ENCODE data around the gene MEGF9. TPM values are rescaled to one million over a fixed set of nuclear protein-coding genes. Genes with fewer than 3 reads are reported as not detected.

Gene MEGF9
- total RNA-seq, 1 donor from 2014 or later = 20.6 TPM

GRCh38 chr9:120627073-120627472 lies 87.2 kb downstream of the MEGF9 start:
- H3K36me3 Mint-ChIP-seq (ENCODE audit: low read depth) = peaks cover 2% of the 10 kb centered on the region

DNA sequence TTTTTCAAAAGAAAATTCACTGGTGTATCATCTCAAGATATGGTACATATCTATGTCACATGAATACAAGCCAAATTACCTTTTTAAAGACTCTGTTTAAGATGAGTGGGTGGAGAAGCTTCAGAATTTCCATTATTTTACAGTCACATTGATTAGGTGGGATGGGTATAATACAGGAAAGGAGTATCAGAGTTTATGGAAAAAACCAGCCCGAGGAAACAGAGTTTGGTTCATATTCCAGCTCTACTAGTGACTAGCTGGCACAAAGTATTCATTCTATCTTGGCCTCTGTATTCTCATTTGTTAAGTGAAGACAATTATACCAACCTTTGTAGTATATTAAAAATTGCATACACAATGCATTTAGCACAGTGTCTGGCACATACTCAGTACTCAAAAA lies 87.8 kb downstream of the MEGF9 start:
- DNase-seq (ENCODE audit: low spot score) = no peak
- H3K4me1 Mint-ChIP-seq (ENCODE audit: low read depth) = peaks cover 19% of the 10 kb centered on the region
- no peak for TF ChIP-seq CTCF (IDR thresholded peaks at IDR 0.05)
- no peaks in the 10 kb centered on the region for H3K27me3 Mint-ChIP-seq (ENCODE audit: low read depth)
- H3K9me3 Mint-ChIP-seq (ENCODE audit: low read depth) = no peaks in the 10 kb centered on the region
- H3K4me3 Mint-ChIP-seq (ENCODE audit: unreplicated experiment) = no peak overlapping the region
- H3K27ac Mint-ChIP-seq (ENCODE audit: unreplicated experiment) = no peak overlapping the region
- peaks cover 2% of the 10 kb centered on the region for H3K36me3 Mint-ChIP-seq (ENCODE audit: low read depth)

More at GRCh38 chr9:120627073-120627472, 87.2 kb downstream of the MEGF9 start:
- H3K27me3 Mint-ChIP-seq (ENCODE audit: low read depth) = no peaks in the 10 kb centered on the region
- TF ChIP-seq CTCF (IDR thresholded peaks at IDR 0.05) = no peak
- DNase-seq (ENCODE audit: low spot score) = no peak
- peaks cover 19% of the 10 kb centered on the region for H3K4me1 Mint-ChIP-seq (ENCODE audit: low read depth)
- no peak overlapping the region for H3K27ac Mint-ChIP-seq (ENCODE audit: unreplicated experiment)
- H3K9me3 Mint-ChIP-seq (ENCODE audit: low read depth) = no peaks in the 10 kb centered on the region
- no peak overlapping the region for H3K4me3 Mint-ChIP-seq (ENCODE audit: unreplicated experiment)

DNA sequence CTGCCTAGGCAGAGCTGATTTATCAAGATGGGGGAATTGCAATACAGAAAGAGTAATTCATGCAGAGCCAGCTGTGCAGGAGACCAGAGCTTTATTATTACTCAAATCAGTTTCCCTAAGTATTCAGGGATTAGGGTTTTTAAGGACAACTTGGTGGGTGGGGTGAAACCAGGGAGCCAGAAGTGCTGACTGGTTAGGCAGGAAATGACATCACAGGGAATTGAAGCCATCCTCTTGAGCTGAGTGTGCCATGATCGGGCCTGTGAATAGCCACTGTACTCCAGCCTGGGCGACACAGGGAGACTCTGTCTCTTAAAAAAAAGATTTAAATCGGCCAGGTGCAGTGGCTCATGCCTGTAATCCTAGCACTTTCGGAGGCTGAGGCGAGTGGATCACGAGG lies 89.0 kb downstream of the MEGF9 start:
- Mint-ChIP-seq H3K9me3 (ENCODE audit: low read depth) (no peaks in the 10 kb centered on the region), H3K27ac (ENCODE audit: unreplicated experiment) (peak overlapping the region; percentile 61), H3K4me3 (ENCODE audit: unreplicated experiment) (no peak overlapping the region), H3K36me3 (ENCODE audit: low read depth) (peaks cover 2% of the 10 kb centered on the region), H3K27me3 (ENCODE audit: low read depth) (no peaks in the 10 kb centered on the region), H3K4me1 (ENCODE audit: low read depth) (peaks cover 23% of the 10 kb centered on the region)
- TF ChIP-seq CTCF (IDR thresholded peaks at IDR 0.05) = no peak
- DNase-seq (ENCODE audit: low spot score) = no peak

DNA sequence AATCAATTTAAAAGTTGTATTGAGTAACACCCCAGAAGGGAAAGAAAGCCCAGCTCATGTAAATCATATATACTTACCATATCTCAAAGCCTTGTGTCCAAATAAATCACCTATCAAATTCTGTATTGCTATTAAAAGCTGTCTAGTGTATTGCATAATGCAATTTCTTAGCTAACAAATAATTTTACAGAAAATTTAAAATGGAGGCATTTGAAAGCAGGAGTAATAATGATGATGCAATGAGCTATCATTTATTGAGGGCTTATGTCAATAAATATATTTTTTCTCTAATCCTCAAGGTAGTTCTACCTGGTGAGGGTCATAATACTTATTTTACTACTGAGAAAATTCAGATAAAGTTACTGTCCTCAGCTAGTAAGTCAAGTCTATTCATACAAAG lies 91.5 kb downstream of the MEGF9 start:
- Mint-ChIP-seq H3K36me3 (ENCODE audit: low read depth) (peaks cover 2% of the 10 kb centered on the region), H3K27me3 (ENCODE audit: low read depth) (no peaks in the 10 kb centered on the region), H3K27ac (ENCODE audit: unreplicated experiment) (no peak overlapping the region), H3K9me3 (ENCODE audit: low read depth) (no peaks in the 10 kb centered on the region), H3K4me3 (ENCODE audit: unreplicated experiment) (no peak overlapping the region), H3K4me1 (ENCODE audit: low read depth) (peaks cover 20% of the 10 kb centered on the region)
- no peak for TF ChIP-seq CTCF (IDR thresholded peaks at IDR 0.05)
- no peak for DNase-seq (ENCODE audit: low spot score)

DNA sequence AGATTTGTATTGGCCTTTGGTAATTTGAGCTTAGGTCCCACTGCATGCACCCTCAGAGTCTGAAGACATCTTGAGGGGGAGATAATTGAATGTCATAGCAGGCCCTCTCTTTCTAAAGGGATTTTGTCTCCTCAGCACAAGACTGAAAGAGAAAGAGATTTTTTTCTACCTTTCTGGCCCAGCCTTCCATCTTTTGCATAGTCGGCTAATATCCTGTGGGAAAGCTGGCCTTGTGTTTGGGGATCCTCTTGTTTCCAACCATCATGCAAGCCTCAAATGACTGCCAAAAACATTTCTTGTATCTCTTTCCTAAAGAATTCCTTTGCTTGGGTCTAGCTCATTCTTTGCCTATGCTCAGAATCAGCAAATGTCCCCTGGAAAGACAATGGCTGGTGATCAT lies 92.3 kb downstream of the MEGF9 start:
- H3K4me3 Mint-ChIP-seq (ENCODE audit: unreplicated experiment) = no peak overlapping the region
- DNase-seq (ENCODE audit: low spot score) = no peak
- no peak overlapping the region for H3K27ac Mint-ChIP-seq (ENCODE audit: unreplicated experiment)

More for the DNA sequence above, 92.3 kb downstream of the MEGF9 start:
- peaks cover 28% of the 10 kb centered on the region for H3K4me1 Mint-ChIP-seq (ENCODE audit: low read depth)
- H3K36me3 Mint-ChIP-seq (ENCODE audit: low read depth) = peaks cover 2% of the 10 kb centered on the region
- H3K9me3 Mint-ChIP-seq (ENCODE audit: low read depth) = no peaks in the 10 kb centered on the region
- H3K27me3 Mint-ChIP-seq (ENCODE audit: low read depth) = no peaks in the 10 kb centered on the region
- no peak for TF ChIP-seq CTCF (IDR thresholded peaks at IDR 0.05)

All from chondrocyte (in vitro differentiated cells).